ENCODE measurements around the gene SCNN1G. TPM values are rescaled to one million over a fixed set of nuclear protein-coding genes. Genes with fewer than 3 reads are reported as not detected.

Gene SCNN1G
- total and polyA plus RNA-seq, 2 of the 4 experiments (the other 2 are of a cell fraction), result not detected

GRCh38 chr16:23217646-23218045 is 35.1 kb downstream of the SCNN1G start:
- Histone ChIP-seq H3K14ac (replicated peaks; ENCODE audit: low read depth, low read length) (no peak overlapping the region), H2BK15ac (ENCODE audit: low read depth, low read length) (no peak overlapping the region), H4K5ac (ENCODE audit: low read depth, low read length) (no peak overlapping the region), H4K20me1 (ENCODE audit: insufficient read depth, low read length) (no peaks in the 10 kb centered on the region), H4K91ac (ENCODE audit: insufficient read depth, low read depth, low read length) (no peak overlapping the region), H3K9me1 (ENCODE audit: insufficient read depth, low read length) (no peaks in the 10 kb centered on the region), H3K27ac (ENCODE audit: insufficient read depth, low read length) (no peak overlapping the region), H3K23ac (ENCODE audit: low read depth, low read length) (no peak overlapping the region), H3K9ac (ENCODE audit: low read depth, low read length) (no peak overlapping the region), H3K27me3 (ENCODE audit: control insufficient read depth, insufficient read depth, low read length) (no peaks in the 10 kb centered on the region), H2AK9ac (replicated peaks; ENCODE audit: low read depth, low read length, poor library complexity) (no peak overlapping the region), H3K4me3 (ENCODE audit: insufficient read depth, low read depth, low read length) (no peak overlapping the region), H3K4me2 (ENCODE audit: low read depth, low read length) (no peak overlapping the region), H2BK20ac (ENCODE audit: low read depth, low read length) (no peak overlapping the region), H3K9me3 (ENCODE audit: control insufficient read depth, insufficient read depth, low read length) (no peaks in the 10 kb centered on the region), H2AFZ (replicated peaks; ENCODE audit: low read length, poor library complexity) (no peak overlapping the region), H3K4ac (ENCODE audit: low read depth, low read length) (no peak overlapping the region), H2BK120ac (ENCODE audit: low read depth, low read length) (no peak overlapping the region), H2BK5ac (ENCODE audit: low read depth, low read length, poor library complexity, severe bottlenecking) (no peak overlapping the region), H3K18ac (ENCODE audit: low read depth, low read length) (no peak overlapping the region), H2AK5ac (ENCODE audit: low read depth, low read length) (no peak overlapping the region), H3K4me1 (ENCODE audit: control insufficient read depth, insufficient read depth, low read length) (no peaks in the 10 kb centered on the region), H3K79me1 (ENCODE audit: low read depth in 1 of 2, low read length in 2 of 2) (no peaks in the 10 kb centered on the region), H3K36me3 (ENCODE audit: control insufficient read depth, insufficient read depth, low read length) (no peaks in the 10 kb centered on the region), H4K8ac (ENCODE audit: low read depth in 2 of 2, low read length in 2 of 2) (no peak overlapping the region), H3K56ac (ENCODE audit: extremely low read depth, insufficient read depth, low read length) (no peak overlapping the region)
- no peak for DNase-seq
- ATAC-seq (ENCODE audit: low read depth), result no peak
- CTCF ChIA-PET, result no interaction called here
- intact Hi-C loops (cut with micrococcal nuclease) (no loop called here), in situ Hi-C loops (cut with MboI; ENCODE audit: low sequenced_read_pairs) (no loop called here), dilution Hi-C loops (cut with HindIII; ENCODE audit: low sequenced_read_pairs, unreplicated experiment) (no loop called here)
- no peak for TF ChIP-seq SMC3 (IDR thresholded peaks at IDR 0.05; ENCODE audit: low read depth, low read length)
- no peak for TF ChIP-seq BHLHE40 (IDR thresholded peaks at IDR 0.05; ENCODE audit: low read depth, low read length)
- TF ChIP-seq RAD21 (IDR thresholded peaks at IDR 0.05; ENCODE audit: low read length), result no peak
- WGBS, 2 experiments (ENCODE audit: extremely low coverage in 2 of 2, insufficient read length in 1 of 2), result no CpG with 5 or more reads among the region's 8 CpGs
- POLR2A ChIA-PET (ENCODE audit: unreplicated experiment), result no interaction called here
- BruUV-seq (replicated peaks), result no TSS peak

Measured in IMR-90 (cell line).